ENCODE results near the gene U2SURP. TPM values are rescaled to one million over a fixed set of nuclear protein-coding genes. Genes with fewer than 3 reads are reported as not detected.

Gene U2SURP
- total and polyA plus RNA-seq, 7 experiments from 2014 or later = 99.9 to 172 (median 142) TPM

- intact Hi-C loops (cut with micrococcal nuclease) = no loop called here
- CTCF ChIA-PET = no interaction called here
- DNase-seq = no peak
- Mint-ChIP-seq H3K4me1 (peaks cover 6 to 18% (median 17%) of the 10 kb centered on the region in 7 donors), H3K27ac (no peak overlapping the region), H3K27me3 (peaks cover 44 to 70% (median 59%) of the 10 kb centered on the region in 5 donors), H3K36me3 (peaks cover 0 to 9% (median 0%) of the 10 kb centered on the region in 5 donors), H3K4me3 (no peak overlapping the region), H3K9me3 (peaks cover 0 to 3% (median 0%) of the 10 kb centered on the region in 11 donors)
- ATAC-seq = no peak
- POLR2A ChIA-PET = interaction anchor here (1.4 kb wide), 1 partner anchor 8 kb away, joined by 3 read pairs; no protein-coding TSS in a partner anchor
- Histone ChIP-seq H3K36me3 (ENCODE audit: control insufficient read depth in 2 of 3, insufficient read depth in 3 of 3, low read length in 3 of 3) (no peaks in the 10 kb centered on the region), H3K4me1 (ENCODE audit: control insufficient read depth in 2 of 2, insufficient read depth in 2 of 2, low read length in 2 of 2) (no peaks in the 10 kb centered on the region), H3K27me3 (ENCODE audit: control insufficient read depth in 2 of 2, insufficient read depth in 2 of 2, low read length in 2 of 2) (peaks cover 0 to 2% of the 10 kb centered on the region in 2 donors), H3K27ac (ENCODE audit: low read depth, low read length) (no peak overlapping the region), H3K4me3 (ENCODE audit: low read length) (no peak overlapping the region), H3K9me3 (ENCODE audit: control insufficient read depth in 2 of 3, low read length in 3 of 3) (no peaks in the 10 kb centered on the region)
Observed at GRCh38 chr3:142966808-142967207, 34.6 kb upstream of the U2SURP start.

- H3K9me3 Mint-ChIP-seq = peaks cover 0 to 2% (median 0%) of the 10 kb centered on the region in 11 donors
- peaks cover 0 to 4% (median 0%) of the 10 kb centered on the region in 5 donors for H3K36me3 Mint-ChIP-seq
- Histone ChIP-seq H3K9me3 (ENCODE audit: control insufficient read depth in 2 of 3, low read length in 3 of 3) (no peaks in the 10 kb centered on the region), H3K4me1 (ENCODE audit: control insufficient read depth in 2 of 2, insufficient read depth in 2 of 2, low read length in 2 of 2) (no peaks in the 10 kb centered on the region), H3K27ac (ENCODE audit: low read depth, low read length) (no peak overlapping the region), H3K36me3 (ENCODE audit: control insufficient read depth in 2 of 3, insufficient read depth in 3 of 3, low read length in 3 of 3) (no peaks in the 10 kb centered on the region), H3K4me3 (ENCODE audit: low read length) (no peak overlapping the region), H3K27me3 (ENCODE audit: control insufficient read depth in 2 of 2, insufficient read depth in 2 of 2, low read length in 2 of 2) (no peaks in the 10 kb centered on the region)
- H3K4me1 Mint-ChIP-seq = peaks cover 3 to 7% (median 6%) of the 10 kb centered on the region in 7 donors
- CTCF ChIA-PET = no interaction called here
- no peak overlapping the region for H3K4me3 Mint-ChIP-seq
- no peak overlapping the region for H3K27ac Mint-ChIP-seq
- POLR2A ChIA-PET = no interaction called here
- peaks cover 34 to 68% (median 52%) of the 10 kb centered on the region in 5 donors for H3K27me3 Mint-ChIP-seq
- ATAC-seq (no peak), DNase-seq (no peak)
- intact Hi-C loops (cut with micrococcal nuclease) = no loop called here
Observed at GRCh38 chr3:142968319-142969025, 32.9 kb upstream of the U2SURP start.

GRCh38 chr3:142971431-142971830 is 29.9 kb upstream of the U2SURP start:
- H3K4me3 Mint-ChIP-seq = no peak overlapping the region
- no peak for DNase-seq
- peaks cover 23 to 48% (median 36%) of the 10 kb centered on the region in 5 donors for H3K27me3 Mint-ChIP-seq
- Histone ChIP-seq H3K27ac (ENCODE audit: low read depth, low read length) (no peak overlapping the region), H3K9me3 (ENCODE audit: control insufficient read depth in 2 of 3, low read length in 3 of 3) (no peaks in the 10 kb centered on the region), H3K4me3 (ENCODE audit: low read length) (no peak overlapping the region), H3K27me3 (ENCODE audit: control insufficient read depth in 2 of 2, insufficient read depth in 2 of 2, low read length in 2 of 2) (no peaks in the 10 kb centered on the region), H3K4me1 (ENCODE audit: control insufficient read depth in 2 of 2, insufficient read depth in 2 of 2, low read length in 2 of 2) (no peaks in the 10 kb centered on the region), H3K36me3 (ENCODE audit: control insufficient read depth in 2 of 3, insufficient read depth in 3 of 3, low read length in 3 of 3) (no peaks in the 10 kb centered on the region)
- no peaks in the 10 kb centered on the region for H3K4me1 Mint-ChIP-seq
- no peak for ATAC-seq
- H3K9me3 Mint-ChIP-seq = peaks cover 0 to 2% (median 0%) of the 10 kb centered on the region in 11 donors
- intact Hi-C loops (cut with micrococcal nuclease) = no loop called here
- H3K36me3 Mint-ChIP-seq = no peaks in the 10 kb centered on the region
- ChIA-PET CTCF (no interaction called here), POLR2A (no interaction called here)
- H3K27ac Mint-ChIP-seq = no peak overlapping the region

GRCh38 chr3:142972092-142972753 is 29.1 kb upstream of the U2SURP start:
- no peak overlapping the region for H3K27ac Mint-ChIP-seq
- Histone ChIP-seq H3K4me3 (ENCODE audit: low read length) (no peak overlapping the region), H3K27ac (ENCODE audit: low read depth, low read length) (no peak overlapping the region), H3K9me3 (ENCODE audit: control insufficient read depth in 2 of 3, low read length in 3 of 3) (no peaks in the 10 kb centered on the region), H3K27me3 (ENCODE audit: control insufficient read depth in 2 of 2, insufficient read depth in 2 of 2, low read length in 2 of 2) (no peaks in the 10 kb centered on the region), H3K36me3 (ENCODE audit: control insufficient read depth in 2 of 3, insufficient read depth in 3 of 3, low read length in 3 of 3) (no peaks in the 10 kb centered on the region), H3K4me1 (ENCODE audit: control insufficient read depth in 2 of 2, insufficient read depth in 2 of 2, low read length in 2 of 2) (no peaks in the 10 kb centered on the region)
- ChIA-PET POLR2A (no interaction called here), CTCF (no interaction called here)
- H3K4me3 Mint-ChIP-seq = no peak overlapping the region
- peaks cover 16 to 50% (median 31%) of the 10 kb centered on the region in 5 donors for H3K27me3 Mint-ChIP-seq
- H3K36me3 Mint-ChIP-seq = no peaks in the 10 kb centered on the region
- ATAC-seq = no peak
- no peak for DNase-seq
- H3K4me1 Mint-ChIP-seq = no peaks in the 10 kb centered on the region
- peaks cover 0 to 2% (median 0%) of the 10 kb centered on the region in 11 donors for H3K9me3 Mint-ChIP-seq
- intact Hi-C loops (cut with micrococcal nuclease) = no loop called here

- Mint-ChIP-seq H3K27ac (no peak overlapping the region), H3K4me1 (no peaks in the 10 kb centered on the region), H3K36me3 (no peaks in the 10 kb centered on the region), H3K9me3 (peaks cover 0 to under 1% (median 0%) of the 10 kb centered on the region in 11 donors), H3K27me3 (peaks cover 16 to 47% (median 29%) of the 10 kb centered on the region in 5 donors), H3K4me3 (no peak overlapping the region)
- CTCF ChIA-PET = interaction anchor here (0.6 kb wide), 1 partner anchor 379 kb away, joined by 3 read pairs; no protein-coding TSS in a partner anchor
- Histone ChIP-seq H3K36me3 (ENCODE audit: control insufficient read depth in 2 of 3, insufficient read depth in 3 of 3, low read length in 3 of 3) (no peaks in the 10 kb centered on the region), H3K4me3 (ENCODE audit: low read length) (no peak overlapping the region), H3K9me3 (ENCODE audit: control insufficient read depth in 2 of 3, low read length in 3 of 3) (no peaks in the 10 kb centered on the region), H3K4me1 (ENCODE audit: control insufficient read depth in 2 of 2, insufficient read depth in 2 of 2, low read length in 2 of 2) (no peaks in the 10 kb centered on the region), H3K27ac (ENCODE audit: low read depth, low read length) (no peak overlapping the region), H3K27me3 (ENCODE audit: control insufficient read depth in 2 of 2, insufficient read depth in 2 of 2, low read length in 2 of 2) (no peaks in the 10 kb centered on the region)
- intact Hi-C loops (cut with micrococcal nuclease) = no loop called here
- ATAC-seq (no peak), DNase-seq (no peak)
- POLR2A ChIA-PET = no interaction called here
Observed at GRCh38 chr3:142973217-142974009, 28.0 kb upstream of the U2SURP start.

GRCh38 chr3:142975316-142975995 is 25.9 kb upstream of the U2SURP start:
- H3K4me1 Mint-ChIP-seq = no peaks in the 10 kb centered on the region

More at GRCh38 chr3:142975316-142975995, 25.9 kb upstream of the U2SURP start:
- H3K36me3 Mint-ChIP-seq = no peaks in the 10 kb centered on the region
- H3K9me3 Mint-ChIP-seq = no peaks in the 10 kb centered on the region
- CTCF ChIA-PET = no interaction called here
- DNase-seq (no peak), ATAC-seq (no peak)
- Histone ChIP-seq H3K9me3 (ENCODE audit: control insufficient read depth in 2 of 3, low read length in 3 of 3) (no peaks in the 10 kb centered on the region), H3K4me1 (ENCODE audit: control insufficient read depth in 2 of 2, insufficient read depth in 2 of 2, low read length in 2 of 2) (no peaks in the 10 kb centered on the region), H3K36me3 (ENCODE audit: control insufficient read depth in 2 of 3, insufficient read depth in 3 of 3, low read length in 3 of 3) (no peaks in the 10 kb centered on the region), H3K27me3 (ENCODE audit: control insufficient read depth in 2 of 2, insufficient read depth in 2 of 2, low read length in 2 of 2) (no peaks in the 10 kb centered on the region), H3K4me3 (ENCODE audit: low read length) (no peak overlapping the region), H3K27ac (ENCODE audit: low read depth, low read length) (no peak overlapping the region)
- no peak overlapping the region for H3K4me3 Mint-ChIP-seq
- peaks cover 13 to 46% (median 25%) of the 10 kb centered on the region in 5 donors for H3K27me3 Mint-ChIP-seq
- POLR2A ChIA-PET = no interaction called here
- intact Hi-C loops (cut with micrococcal nuclease) = no loop called here
- H3K27ac Mint-ChIP-seq = no peak overlapping the region

Data from naive thymus-derived CD4-positive, alpha-beta T cell (primary cell).